Measurements from ENCODE around the gene MATN1. TPM values are rescaled to one million over a fixed set of nuclear protein-coding genes. Genes with fewer than 3 reads are reported as not detected.

The MATN1 gene
- total RNA-seq, 1 experiment from 2014 or later, result 0.06 TPM

- no peak for DNase-seq (ENCODE audit: low read depth)
Observed at GRCh38 chr1:30757352-30758120, 34.2 kb upstream of the MATN1 start, which contains the start of gene LAPTM5. Gene LAPTM5 (minus strand): TSS chr1:30757774. CDS start chr1:30757745, 29 bp downstream.

- DNase-seq (ENCODE audit: low read depth), result peak; percentile 93
Observed at GRCh38 chr1:30756545-30757351, 33.4 kb upstream of the MATN1 start.

GRCh38 chr1:30756206-30756544 is 32.8 kb upstream of the MATN1 start:
- DNase-seq (ENCODE audit: low read depth), result no peak

GRCh38 chr1:30755746-30756145 is 32.4 kb upstream of the MATN1 start:
- DNase-seq (ENCODE audit: low read depth), result no peak

GRCh38 chr1:30755334-30755733 is 31.9 kb upstream of the MATN1 start:
- DNase-seq (ENCODE audit: low read depth), result no peak

- DNase-seq (ENCODE audit: low read depth), result no peak
Observed at GRCh38 chr1:30754684-30755171, 31.3 kb upstream of the MATN1 start.

GRCh38 chr1:30753660-30754123 is 30.3 kb upstream of the MATN1 start:
- DNase-seq (ENCODE audit: low read depth), result no peak

- DNase-seq (ENCODE audit: low read depth), result no peak
Observed at GRCh38 chr1:30753118-30753517, 29.7 kb upstream of the MATN1 start.

- DNase-seq (ENCODE audit: low read depth), result no peak
Observed at GRCh38 chr1:30752651-30752908, 29.2 kb upstream of the MATN1 start.

GRCh38 chr1:30751830-30752650 is 28.7 kb upstream of the MATN1 start:
- DNase-seq (ENCODE audit: low read depth), result no peak

GRCh38 chr1:30750731-30751291 is 27.4 kb upstream of the MATN1 start:
- DNase-seq (ENCODE audit: low read depth), result no peak

GRCh38 chr1:30749691-30750583 is 26.6 kb upstream of the MATN1 start:
- no peak for DNase-seq (ENCODE audit: low read depth)

GRCh38 chr1:30748699-30749401 is 25.5 kb upstream of the MATN1 start:
- DNase-seq (ENCODE audit: low read depth), result no peak

GRCh38 chr1:30748098-30748698 is 24.8 kb upstream of the MATN1 start:
- peak; percentile 15 for DNase-seq (ENCODE audit: low read depth)

GRCh38 chr1:30747033-30748008 is 23.9 kb upstream of the MATN1 start:
- no peak for DNase-seq (ENCODE audit: low read depth)

GRCh38 chr1:30746212-30747032 is 23.0 kb upstream of the MATN1 start:
- DNase-seq (ENCODE audit: low read depth), result no peak

- no peak for DNase-seq (ENCODE audit: low read depth)
Observed at GRCh38 chr1:30745834-30746208, 22.4 kb upstream of the MATN1 start.
